ENCODE results near the gene LYRM4. TPM values are rescaled to one million over a fixed set of nuclear protein-coding genes. Genes with fewer than 3 reads are reported as not detected.

LYRM4 gene
- total RNA-seq, 2 experiments from 2014 or later = 44.3 to 45.7 TPM

- Mint-ChIP-seq H3K27ac (no peak overlapping the region), H3K36me3 (peaks cover 20% of the 10 kb centered on the region), H3K4me3 (no peak overlapping the region), H3K27me3 (no peaks in the 10 kb centered on the region), H3K4me1 (peaks cover 7% of the 10 kb centered on the region), H3K9me3 (no peaks in the 10 kb centered on the region)
- DNase-seq = no peak
Measured at GRCh38 chr6:5208471-5208971, 52.2 kb downstream of the LYRM4 start.

GRCh38 chr6:5208057-5208456 lies 52.7 kb downstream of the LYRM4 start:
- Mint-ChIP-seq H3K4me3 (no peak overlapping the region), H3K27ac (no peak overlapping the region), H3K27me3 (no peaks in the 10 kb centered on the region), H3K4me1 (peaks cover 2% of the 10 kb centered on the region), H3K9me3 (no peaks in the 10 kb centered on the region), H3K36me3 (peaks cover 19% of the 10 kb centered on the region)
- DNase-seq = no peak

GRCh38 chr6:5206920-5207561 lies 53.7 kb downstream of the LYRM4 start:
- H3K36me3 Mint-ChIP-seq = peaks cover 13% of the 10 kb centered on the region
- H3K27me3 Mint-ChIP-seq = no peaks in the 10 kb centered on the region
- peaks cover 2% of the 10 kb centered on the region for H3K4me1 Mint-ChIP-seq
- DNase-seq = no peak
- no peaks in the 10 kb centered on the region for H3K9me3 Mint-ChIP-seq
- no peak overlapping the region for H3K27ac Mint-ChIP-seq
- no peak overlapping the region for H3K4me3 Mint-ChIP-seq

GRCh38 chr6:5205877-5206850 lies 54.6 kb downstream of the LYRM4 start:
- no peaks in the 10 kb centered on the region for H3K27me3 Mint-ChIP-seq
- no peak for DNase-seq
- H3K27ac Mint-ChIP-seq = no peak overlapping the region
- peaks cover 2% of the 10 kb centered on the region for H3K4me1 Mint-ChIP-seq
- H3K4me3 Mint-ChIP-seq = no peak overlapping the region
- H3K9me3 Mint-ChIP-seq = no peaks in the 10 kb centered on the region
- peaks cover 13% of the 10 kb centered on the region for H3K36me3 Mint-ChIP-seq

GRCh38 chr6:5205035-5205507 lies 55.7 kb downstream of the LYRM4 start:
- Mint-ChIP-seq H3K36me3 (peaks cover 10% of the 10 kb centered on the region), H3K4me1 (no peaks in the 10 kb centered on the region), H3K27ac (no peak overlapping the region), H3K4me3 (no peak overlapping the region), H3K27me3 (no peaks in the 10 kb centered on the region), H3K9me3 (no peaks in the 10 kb centered on the region)
- no peak for DNase-seq

GRCh38 chr6:5204376-5204775 lies 56.4 kb downstream of the LYRM4 start:
- Mint-ChIP-seq H3K27me3 (no peaks in the 10 kb centered on the region), H3K4me3 (no peak overlapping the region), H3K9me3 (no peaks in the 10 kb centered on the region), H3K27ac (no peak overlapping the region), H3K4me1 (no peaks in the 10 kb centered on the region), H3K36me3 (peaks cover 10% of the 10 kb centered on the region)
- no peak for DNase-seq

- Mint-ChIP-seq H3K4me1 (peaks cover 3% of the 10 kb centered on the region), H3K27me3 (no peaks in the 10 kb centered on the region), H3K9me3 (no peaks in the 10 kb centered on the region), H3K27ac (no peak overlapping the region), H3K4me3 (no peak overlapping the region), H3K36me3 (peaks cover 10% of the 10 kb centered on the region)
- DNase-seq = no peak
Measured at GRCh38 chr6:5203546-5203945, 57.2 kb downstream of the LYRM4 start.

- Mint-ChIP-seq H3K4me3 (no peak overlapping the region), H3K36me3 (peaks cover 6% of the 10 kb centered on the region), H3K9me3 (no peaks in the 10 kb centered on the region), H3K27ac (no peak overlapping the region), H3K4me1 (peaks cover 3% of the 10 kb centered on the region), H3K27me3 (no peaks in the 10 kb centered on the region)
- no peak for DNase-seq
Measured at GRCh38 chr6:5202941-5203340, 57.8 kb downstream of the LYRM4 start.

GRCh38 chr6:5202206-5202605 lies 58.5 kb downstream of the LYRM4 start:
- Mint-ChIP-seq H3K4me1 (peaks cover 3% of the 10 kb centered on the region), H3K36me3 (peaks cover 4% of the 10 kb centered on the region), H3K9me3 (no peaks in the 10 kb centered on the region), H3K4me3 (no peak overlapping the region), H3K27ac (no peak overlapping the region), H3K27me3 (no peaks in the 10 kb centered on the region)
- DNase-seq = no peak

GRCh38 chr6:5201271-5201670 lies 59.5 kb downstream of the LYRM4 start:
- Mint-ChIP-seq H3K9me3 (no peaks in the 10 kb centered on the region), H3K36me3 (peaks cover 9% of the 10 kb centered on the region), H3K27me3 (no peaks in the 10 kb centered on the region), H3K4me3 (no peak overlapping the region), H3K4me1 (peaks cover 6% of the 10 kb centered on the region), H3K27ac (no peak overlapping the region)
- no peak for DNase-seq

GRCh38 chr6:5199702-5200101 lies 61.0 kb downstream of the LYRM4 start:
- peaks cover 12% of the 10 kb centered on the region for H3K36me3 Mint-ChIP-seq
- no peaks in the 10 kb centered on the region for H3K9me3 Mint-ChIP-seq
- no peaks in the 10 kb centered on the region for H3K27me3 Mint-ChIP-seq
- no peak for DNase-seq
- no peak overlapping the region for H3K4me3 Mint-ChIP-seq
- H3K27ac Mint-ChIP-seq = no peak overlapping the region
- peaks cover 7% of the 10 kb centered on the region for H3K4me1 Mint-ChIP-seq

GRCh38 chr6:5199283-5199682 lies 61.5 kb downstream of the LYRM4 start:
- Mint-ChIP-seq H3K4me3 (no peak overlapping the region), H3K27ac (no peak overlapping the region), H3K27me3 (no peaks in the 10 kb centered on the region), H3K9me3 (no peaks in the 10 kb centered on the region), H3K4me1 (peaks cover 7% of the 10 kb centered on the region), H3K36me3 (peaks cover 10% of the 10 kb centered on the region)
- DNase-seq = no peak

GRCh38 chr6:5197084-5197483 lies 63.7 kb downstream of the LYRM4 start:
- Mint-ChIP-seq H3K36me3 (peaks cover 10% of the 10 kb centered on the region), H3K4me1 (peaks cover 7% of the 10 kb centered on the region), H3K27ac (no peak overlapping the region), H3K4me3 (no peak overlapping the region), H3K9me3 (no peaks in the 10 kb centered on the region), H3K27me3 (no peaks in the 10 kb centered on the region)
- no peak for DNase-seq

- no peaks in the 10 kb centered on the region for H3K27me3 Mint-ChIP-seq
- no peak overlapping the region for H3K27ac Mint-ChIP-seq
- no peak overlapping the region for H3K4me3 Mint-ChIP-seq
- DNase-seq = no peak
- H3K4me1 Mint-ChIP-seq = peaks cover 4% of the 10 kb centered on the region
- peaks cover 10% of the 10 kb centered on the region for H3K36me3 Mint-ChIP-seq
- H3K9me3 Mint-ChIP-seq = no peaks in the 10 kb centered on the region
Measured at GRCh38 chr6:5192135-5192794, 68.5 kb downstream of the LYRM4 start.

GRCh38 chr6:5191722-5192121 lies 69.0 kb downstream of the LYRM4 start:
- Mint-ChIP-seq H3K27ac (no peak overlapping the region), H3K4me3 (no peak overlapping the region), H3K36me3 (peaks cover 7% of the 10 kb centered on the region), H3K27me3 (no peaks in the 10 kb centered on the region), H3K4me1 (peaks cover 2% of the 10 kb centered on the region), H3K9me3 (no peaks in the 10 kb centered on the region)
- no peak for DNase-seq
